Esophagus squamous epithelium (tissue), 4 donors: ENCODE data around the gene PRKCD.

Experiments used
- CTCF ChIP-seq, 6 experiments: fragments of 450-650 bp in 4 of 6; fragments of 200-600 bp in 2 of 6; sonication (generic) in 2 of 6; IDR thresholded peaks; one replicate each; pipeline ENCODE4 v1.5.1; 2016 to 2019; ENCODE audit warnings: antibody characterized with exemption in 6 of 6, mild to moderate bottlenecking in 4 of 6, moderate library complexity in 4 of 6
- POLR2A ChIP-seq, 4 donors: fragments of 450-650 bp; IDR thresholded peaks; one replicate each; pipeline ENCODE4 v1.6.1; 2017; ENCODE audit warnings: antibody characterized with exemption in 4 of 4, mild to moderate bottlenecking in 4 of 4, moderate library complexity in 3 of 4

- TF ChIP-seq CTCF (IDR thresholded peaks at IDR 0.05) (no peak), POLR2A (IDR thresholded peaks at IDR 0.05) (no peak)
Measured at GRCh38 chr3:53173107-53173506, 12.1 kb downstream of the PRKCD start.
